B cell (primary cell): ENCODE data around the gene PCNX3. TPM values are rescaled to one million over a fixed set of nuclear protein-coding genes. Genes with fewer than 3 reads are reported as not detected.
A peak's percentile ranks its signal among the peaks of the same experiment; 100 is the strongest.

ENCODE experiments used
- ATAC-seq: fragments of 200-7000 bp; cut with Tn5 transposase; one replicate; pipeline ENCODE4 v1.10.0; 2021; ENCODE audit warnings: low read depth, mild to moderate bottlenecking, moderate number of reproducible peaks, moderate library complexity
- CTCF ChIA-PET: fragments of 350-600 bp; sonication (Branson Sonifier 250); formaldehyde crosslinking; loops from one replicate; lab custom pipeline; 2021; ENCODE audit warnings: antibody characterized with exemption, inconsistent platforms; lab: Charles Lee
- POLR2A ChIA-PET: fragments of 350-600 bp; sonication (Branson Sonifier 250); formaldehyde crosslinking; loops from one replicate; lab custom pipeline; 2021; ENCODE audit warnings: antibody characterized with exemption; lab: Charles Lee
- DNase-seq: peaks from one replicate; pipeline ENCODE4 v3.0.0; 2013
- H2AFZ ChIP-seq: 2 replicates; pipeline ENCODE4 v1.6.1; 2012; ENCODE audit warnings: mild to moderate bottlenecking, low read depth, low read length; ENCODE audit not compliant: insufficient read depth, poor library complexity, severe bottlenecking
- H3K27ac ChIP-seq, 2 donors: 1 replicate in 1 of 2; 2 replicates in 1 of 2; pipeline ENCODE4 v1.5.1; 2012 to 2013; ENCODE audit warnings: low read length in 2 of 2, mild to moderate bottlenecking in 2 of 2, moderate library complexity in 1 of 2
- H3K27me3 ChIP-seq, 4 experiments: fragments of 200-600 bp in 1 of 4; sonication (generic) in 1 of 4; replicated peaks in 1 of 4; 1 replicate in 2 of 4; 2 replicates in 2 of 4; pipeline versions ENCODE4 v1.6.1 to v1.7.0; 2013 to 2016; ENCODE audit warnings: low read length in 3 of 4, mild to moderate bottlenecking in 2 of 4, mixed read lengths in 1 of 4, moderate library complexity in 1 of 4; ENCODE audit not compliant: insufficient read depth in 4 of 4, control insufficient read depth in 3 of 4; ENCODE audit errors: control extremely low read depth in 1 of 4
- H3K36me3 ChIP-seq, 2 experiments: replicated peaks in 1 of 2; 1 replicate in 1 of 2; 2 replicates in 1 of 2; pipeline versions ENCODE4 v1.6.1 to v1.7.1; 2013; ENCODE audit warnings: low read length in 1 of 2; ENCODE audit not compliant: insufficient read depth in 2 of 2, control insufficient read depth in 1 of 2; ENCODE audit errors: control extremely low read depth in 1 of 2, extremely low read depth in 1 of 2
- H3K4me1 ChIP-seq, 2 donors: fragments of 200-600 bp in 1 of 2; sonication (generic) in 1 of 2; 1 replicate in 1 of 2; 2 replicates in 1 of 2; pipeline versions ENCODE4 v1.5.1 to v1.6.1; 2013 to 2017; ENCODE audit warnings: low read length in 2 of 2; ENCODE audit not compliant: control insufficient read depth in 2 of 2, insufficient read depth in 2 of 2
- H3K4me2 ChIP-seq: replicated peaks from 2 replicates; pipeline ENCODE3; 2012; ENCODE audit warnings: mild to moderate bottlenecking, low read depth, low read length; ENCODE audit not compliant: poor library complexity, severe bottlenecking
- H3K4me3 ChIP-seq, 5 experiments: fragments of 200-600 bp in 1 of 5; sonication (generic) in 1 of 5; 1 replicate in 3 of 5; 2 replicates in 2 of 5; pipeline versions ENCODE4 v1.5.1 to v1.7.0; 2011 to 2016; ENCODE audit warnings: low read length in 4 of 5, mild to moderate bottlenecking in 4 of 5, low read depth in 2 of 5, control low read depth in 1 of 5, moderate library complexity in 1 of 5; ENCODE audit not compliant: insufficient read depth in 1 of 5; ENCODE audit errors: control extremely low read depth in 1 of 5, extremely low read depth in 1 of 5
- H3K79me2 ChIP-seq: fragments of 200-600 bp; sonication (generic); one replicate; pipeline ENCODE4 v1.6.0; 2016; ENCODE audit warnings: low read length; ENCODE audit not compliant: control insufficient read depth, insufficient read depth
- H3K9ac ChIP-seq: fragments of 200-600 bp; sonication (generic); 2 replicates; pipeline ENCODE4 v1.6.1; 2017; ENCODE audit warnings: mild to moderate bottlenecking, low read length, moderate library complexity
- H3K9me3 ChIP-seq, 3 donors: one replicate each; pipeline versions ENCODE4 v1.6.1 to v1.7.1; 2013; ENCODE audit warnings: low read length in 2 of 3; ENCODE audit not compliant: control insufficient read depth in 2 of 3, insufficient read depth in 1 of 3; ENCODE audit errors: control extremely low read depth in 1 of 3
- H4K20me1 ChIP-seq: 2 replicates; pipeline ENCODE4 v1.6.0; 2012; ENCODE audit warnings: mild to moderate bottlenecking, low read length; ENCODE audit not compliant: insufficient read depth, control insufficient read depth, poor library complexity, severe bottlenecking
- H3K27ac Mint-ChIP-seq: one replicate; pipeline ENCODE4 v1.8.0; 2021; ENCODE audit warnings: mixed read lengths
- H3K27me3 Mint-ChIP-seq: one replicate; pipeline ENCODE4 v1.8.0; 2021; ENCODE audit warnings: mixed read lengths
- H3K4me1 Mint-ChIP-seq: one replicate; pipeline ENCODE4 v1.8.0; 2021; ENCODE audit warnings: mixed read lengths
- H3K4me3 Mint-ChIP-seq: one replicate; pipeline ENCODE4 v1.8.0; 2021; ENCODE audit warnings: mixed read lengths
- H3K9me3 Mint-ChIP-seq: one replicate; pipeline ENCODE4 v1.8.0; 2022; ENCODE audit warnings: mixed read lengths; ENCODE audit not compliant: insufficient read depth
- EZH2 ChIP-seq: IDR thresholded peaks from 2 replicates; pipeline ENCODE4 v1.6.1; 2012; ENCODE audit warnings: borderline replicate concordance, low read depth, mild to moderate bottlenecking, moderate library complexity, low read length; ENCODE audit not compliant: insufficient read depth, poor library complexity, severe bottlenecking
- WGBS: methylation state at CpG from one replicate; pipeline ENCODE4 v1.1.5; 2013; ENCODE audit warnings: missing lambda C conversion rate; ENCODE audit not compliant: insufficient coverage; 5-methylcytosine and 5-hydroxymethylcytosine counted together
- intact Hi-C: fragments of 100-400 bp; cut with micrococcal nuclease; formaldehyde crosslinking; loops from one replicate; pipeline ENCODE4 v1.10.0; 2022
- polyA plus RNA-seq: library from polyadenylated mRNA; depleted of rRNA; stranded (reverse); fragments of >200 nt; gene quantifications from 2 replicates; pipeline ENCODE4 v1.2.3, GENCODE V29; 2012
- total RNA-seq, 2 donors: library from RNA; stranded (reverse); fragments of 120-200 nt in 1 of 2; gene quantifications; 1 replicate in 1 of 2; 2 replicates in 1 of 2; pipeline versions ENCODE4 v1.2.3 to v1.2.4, GENCODE V29; 2013 to 2022
- TF ChIP-seq, protein P1 (sequence below): fragments of 200-600 bp; IDR thresholded peaks from one replicate; pipeline ENCODE4 v1.8.0; 2022; ENCODE audit warnings: antibody characterized with exemption, mild to moderate bottlenecking

The PCNX3 gene
- total and polyA plus RNA-seq, 2 donors (not counting 1 experiment from before 2014, with no cell fraction given), result 61.5 to 62.8 TPM

DNA sequence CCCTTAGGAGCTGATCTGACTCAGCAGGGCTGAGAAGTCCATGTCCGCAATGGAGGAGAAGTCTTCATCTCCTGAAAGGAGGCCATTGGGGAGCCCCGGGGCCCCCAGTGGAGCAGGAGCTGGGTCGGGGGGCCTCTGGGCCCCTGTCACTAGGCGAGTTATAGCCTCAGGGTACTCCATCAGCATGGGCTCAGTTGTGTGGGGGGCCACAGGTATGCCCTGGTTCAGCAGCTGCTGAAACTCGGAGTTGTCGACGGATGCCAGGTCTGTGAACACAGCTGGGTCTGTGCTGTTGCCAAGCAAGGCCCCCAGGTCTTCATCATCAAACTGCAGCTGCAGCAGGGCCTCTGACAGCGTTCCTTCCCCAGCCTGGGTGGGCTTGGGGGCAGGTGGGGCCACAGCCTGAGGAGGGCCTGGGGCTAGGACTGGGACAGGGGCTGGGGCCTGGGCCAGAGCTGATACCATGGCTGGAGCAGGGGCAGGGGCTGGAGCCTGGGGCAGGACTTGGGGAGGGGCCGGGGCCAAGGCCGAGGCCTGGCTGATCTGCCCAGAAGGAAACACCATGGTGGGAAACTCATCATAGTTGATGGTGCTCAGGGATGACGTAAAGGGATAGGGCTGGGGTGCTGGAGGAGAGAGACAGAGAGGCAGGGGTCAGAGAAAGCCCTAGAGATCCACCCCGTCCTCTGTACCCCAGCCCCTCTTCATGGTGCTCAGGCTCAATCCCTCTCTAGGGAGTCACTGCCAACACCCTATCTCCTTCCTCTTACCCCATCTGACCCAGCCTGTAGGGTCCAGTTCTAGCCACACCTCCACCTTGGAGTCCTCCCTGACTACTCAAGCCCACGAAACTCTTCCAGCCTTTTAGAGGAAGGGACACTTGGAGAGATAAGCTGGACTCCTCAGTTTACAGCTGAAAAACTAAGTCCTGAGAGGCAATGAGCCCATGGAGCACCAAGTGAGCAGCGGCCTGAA is 39.1 kb downstream of the PCNX3 start:
- H3K9me3 ChIP-seq, result no peaks in the 10 kb centered on the region
- H2AFZ ChIP-seq, result no peak overlapping the region
- H3K9ac ChIP-seq, result no peak overlapping the region
- peaks cover 62% of the 10 kb centered on the region for H3K4me1 Mint-ChIP-seq
- intact Hi-C loops, result no loop called here
- no peaks in the 10 kb centered on the region for H3K27me3 ChIP-seq
- CTCF ChIA-PET, result interaction anchor here (0.6 to 5.0 kb wide), 5 partner anchors 9 to 51 kb away, joined by 4 to 50 read pairs (median 18); partner anchors contain the start of genes RELA and SIPA1
- WGBS, result 94% methylated on average over 10 of the region's 14 CpGs
- H3K4me3 Mint-ChIP-seq, result peak overlapping the region; percentile 29
- POLR2A ChIA-PET, result interaction anchor here (0.7 to 4.8 kb wide), 4 partner anchors 8 to 250 kb away, joined by 3 to 116 read pairs (median 30); partner anchors contain the start of genes RELA and SIPA1
- TF ChIP-seq EZH2, result no peak
- TF ChIP-seq, protein P1, sequence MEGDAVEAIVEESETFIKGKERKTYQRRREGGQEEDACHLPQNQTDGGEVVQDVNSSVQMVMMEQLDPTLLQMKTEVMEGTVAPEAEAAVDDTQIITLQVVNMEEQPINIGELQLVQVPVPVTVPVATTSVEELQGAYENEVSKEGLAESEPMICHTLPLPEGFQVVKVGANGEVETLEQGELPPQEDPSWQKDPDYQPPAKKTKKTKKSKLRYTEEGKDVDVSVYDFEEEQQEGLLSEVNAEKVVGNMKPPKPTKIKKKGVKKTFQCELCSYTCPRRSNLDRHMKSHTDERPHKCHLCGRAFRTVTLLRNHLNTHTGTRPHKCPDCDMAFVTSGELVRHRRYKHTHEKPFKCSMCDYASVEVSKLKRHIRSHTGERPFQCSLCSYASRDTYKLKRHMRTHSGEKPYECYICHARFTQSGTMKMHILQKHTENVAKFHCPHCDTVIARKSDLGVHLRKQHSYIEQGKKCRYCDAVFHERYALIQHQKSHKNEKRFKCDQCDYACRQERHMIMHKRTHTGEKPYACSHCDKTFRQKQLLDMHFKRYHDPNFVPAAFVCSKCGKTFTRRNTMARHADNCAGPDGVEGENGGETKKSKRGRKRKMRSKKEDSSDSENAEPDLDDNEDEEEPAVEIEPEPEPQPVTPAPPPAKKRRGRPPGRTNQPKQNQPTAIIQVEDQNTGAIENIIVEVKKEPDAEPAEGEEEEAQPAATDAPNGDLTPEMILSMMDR, result no peak
- peak overlapping the region; percentile 79 for H3K27ac Mint-ChIP-seq
- no peaks in the 10 kb centered on the region for H3K9me3 Mint-ChIP-seq
- ATAC-seq, result no peak
- H3K4me1 ChIP-seq, result peaks cover 22 to 41% of the 10 kb centered on the region in 2 donors
- peak overlapping the region in 1 of 2 donors; percentile 90 for H3K27ac ChIP-seq
- H3K4me2 ChIP-seq, result no peak overlapping the region
- peaks cover 64% of the 10 kb centered on the region for H4K20me1 ChIP-seq
- H3K79me2 ChIP-seq, result peaks cover 4% of the 10 kb centered on the region
- no peak overlapping the region for H3K4me3 ChIP-seq
- peaks cover 0 to 84% of the 10 kb centered on the region in 2 experiments for H3K36me3 ChIP-seq
- peak; percentile 45 for DNase-seq
- H3K27me3 Mint-ChIP-seq, result no peaks in the 10 kb centered on the region
